Immature natural killer cell (primary cell): Measurements from ENCODE around the gene KRTAP13-4. TPM values are rescaled to one million over a fixed set of nuclear protein-coding genes. Genes with fewer than 3 reads are reported as not detected.

Experiments
- DNase-seq, 3 donors: peaks; one replicate each; pipeline ENCODE4 v3.0.0; 2022; ENCODE audit warnings: mixed read lengths in 1 of 3
- H3K27ac Mint-ChIP-seq, 6 donors: one replicate each; pipeline ENCODE4 v1.8.0; 2020; ENCODE audit warnings: mixed read lengths in 6 of 6, mild to moderate bottlenecking in 5 of 6, inconsistent platforms in 4 of 6, moderate library complexity in 3 of 6
- H3K27me3 Mint-ChIP-seq, 3 donors: one replicate each; pipeline ENCODE4 v1.8.0; 2020 to 2021; ENCODE audit warnings: low read depth in 3 of 3, mild to moderate bottlenecking in 3 of 3, mixed read lengths in 3 of 3, moderate library complexity in 3 of 3, inconsistent platforms in 1 of 3
- H3K36me3 Mint-ChIP-seq, 3 donors: one replicate each; pipeline ENCODE4 v1.8.0; 2020; ENCODE audit warnings: mixed read lengths in 3 of 3, inconsistent platforms in 2 of 3, mild to moderate bottlenecking in 2 of 3
- H3K4me1 Mint-ChIP-seq, 2 donors: one replicate each; pipeline ENCODE4 v1.8.0; 2020; ENCODE audit warnings: inconsistent platforms in 2 of 2, mild to moderate bottlenecking in 2 of 2, mixed read lengths in 2 of 2, moderate library complexity in 1 of 2
- H3K4me3 Mint-ChIP-seq, 5 donors: one replicate each; pipeline ENCODE4 v1.8.0; 2020; ENCODE audit warnings: mild to moderate bottlenecking in 5 of 5, mixed read lengths in 5 of 5, inconsistent platforms in 3 of 5, moderate library complexity in 3 of 5
- H3K9me3 Mint-ChIP-seq, 6 donors: one replicate each; pipeline ENCODE4 v1.8.0; 2020; ENCODE audit warnings: mild to moderate bottlenecking in 6 of 6, mixed read lengths in 6 of 6, inconsistent platforms in 4 of 6, moderate library complexity in 3 of 6
- polyA plus RNA-seq, 3 donors: library from polyadenylated mRNA; unstranded; fragments of 300-500 nt; fragmentation: Illumina TruSeq; gene quantifications; one replicate each; pipeline ENCODE4 v1.2.3, GENCODE V29; 2021

KRTAP13-4 gene
- polyA plus RNA-seq, 3 donors from 2014 or later: not detected

- H3K9me3 Mint-ChIP-seq: peaks cover 2 to 33% (median 7%) of the 10 kb centered on the region in 6 donors
- no peak overlapping the region for H3K4me3 Mint-ChIP-seq
- H3K27me3 Mint-ChIP-seq: no peaks in the 10 kb centered on the region
- H3K4me1 Mint-ChIP-seq: no peaks in the 10 kb centered on the region
- no peaks in the 10 kb centered on the region for H3K36me3 Mint-ChIP-seq
- no peak overlapping the region for H3K27ac Mint-ChIP-seq
- DNase-seq: no peak
Observed at GRCh38 chr21:30447056-30447455, 17.0 kb downstream of the KRTAP13-4 start.

GRCh38 chr21:30448514-30448913 lies 18.5 kb downstream of the KRTAP13-4 start:
- Mint-ChIP-seq H3K4me1 (no peaks in the 10 kb centered on the region), H3K36me3 (no peaks in the 10 kb centered on the region), H3K9me3 (peaks cover 2 to 29% (median 6%) of the 10 kb centered on the region in 6 donors), H3K4me3 (no peak overlapping the region), H3K27ac (no peak overlapping the region), H3K27me3 (no peaks in the 10 kb centered on the region)
- no peak for DNase-seq

- Mint-ChIP-seq H3K27me3 (no peaks in the 10 kb centered on the region), H3K9me3 (peaks cover 0 to 23% (median 8%) of the 10 kb centered on the region in 6 donors), H3K4me1 (no peaks in the 10 kb centered on the region), H3K36me3 (no peaks in the 10 kb centered on the region), H3K4me3 (no peak overlapping the region), H3K27ac (no peak overlapping the region)
- DNase-seq: no peak
Observed at GRCh38 chr21:30463713-30464112, 33.7 kb downstream of the KRTAP13-4 start.

GRCh38 chr21:30468900-30469714 lies 39.1 kb downstream of the KRTAP13-4 start:
- Mint-ChIP-seq H3K4me3 (no peak overlapping the region), H3K4me1 (no peaks in the 10 kb centered on the region), H3K27ac (no peak overlapping the region), H3K27me3 (no peaks in the 10 kb centered on the region), H3K9me3 (peaks cover 2 to 24% (median 7%) of the 10 kb centered on the region in 6 donors), H3K36me3 (no peaks in the 10 kb centered on the region)
- DNase-seq: no peak

GRCh38 chr21:30478004-30478403 lies 48.0 kb downstream of the KRTAP13-4 start:
- H3K4me1 Mint-ChIP-seq: no peaks in the 10 kb centered on the region
- no peaks in the 10 kb centered on the region for H3K36me3 Mint-ChIP-seq
- H3K9me3 Mint-ChIP-seq: peaks cover 3 to 24% (median 11%) of the 10 kb centered on the region in 6 donors
- H3K27ac Mint-ChIP-seq: no peak overlapping the region
- no peak overlapping the region for H3K4me3 Mint-ChIP-seq
- no peak for DNase-seq
- no peaks in the 10 kb centered on the region for H3K27me3 Mint-ChIP-seq

GRCh38 chr21:30479259-30479658 lies 49.2 kb downstream of the KRTAP13-4 start:
- Mint-ChIP-seq H3K4me3 (no peak overlapping the region), H3K27me3 (no peaks in the 10 kb centered on the region), H3K9me3 (peaks cover 0 to 17% (median 8%) of the 10 kb centered on the region in 6 donors), H3K27ac (no peak overlapping the region), H3K36me3 (no peaks in the 10 kb centered on the region), H3K4me1 (no peaks in the 10 kb centered on the region)
- no peak for DNase-seq

GRCh38 chr21:30480145-30480544 lies 50.1 kb downstream of the KRTAP13-4 start, which contains the start of gene KRTAP19-1:
Gene KRTAP19-1 (minus strand): TSS chr21:30480367. CDS start chr21:30480317, 50 bp downstream.
- no peaks in the 10 kb centered on the region for H3K27me3 Mint-ChIP-seq
- no peaks in the 10 kb centered on the region for H3K36me3 Mint-ChIP-seq
- no peak within 1 kb of the TSS for H3K4me3 Mint-ChIP-seq
- no peak for DNase-seq
- no peaks in the 10 kb centered on the region for H3K4me1 Mint-ChIP-seq
- H3K9me3 Mint-ChIP-seq: peaks cover 0 to 14% (median 6%) of the 10 kb centered on the region in 6 donors
- H3K27ac Mint-ChIP-seq: no peak within 1 kb of the TSS

Other genes with a start within 250 kb of the KRTAP13-4 start
- not detected for gene CLDN8, start 214.1 kb upstream of the KRTAP13-4 start, polyA plus RNA-seq
- gene KRTAP24-1, start 147.3 kb upstream of the KRTAP13-4 start, polyA plus RNA-seq: not detected
- gene KRTAP25-1, start 140.7 kb upstream of the KRTAP13-4 start, polyA plus RNA-seq: not detected
- not detected for gene KRTAP26-1, start 109.9 kb upstream of the KRTAP13-4 start, polyA plus RNA-seq
- gene KRTAP27-1, start 92.5 kb upstream of the KRTAP13-4 start, polyA plus RNA-seq: not detected
- gene KRTAP23-1, start 81.6 kb upstream of the KRTAP13-4 start, polyA plus RNA-seq: not detected
- gene KRTAP13-2, start 57.9 kb upstream of the KRTAP13-4 start, polyA plus RNA-seq: not detected
- gene KRTAP13-1, start 34.2 kb upstream of the KRTAP13-4 start, polyA plus RNA-seq: not detected
- gene KRTAP13-3, start 4.3 kb upstream of the KRTAP13-4 start, polyA plus RNA-seq: not detected
- not detected for gene KRTAP15-1, start 10.1 kb downstream of the KRTAP13-4 start, polyA plus RNA-seq
- gene KRTAP19-1, start 50.1 kb downstream of the KRTAP13-4 start, polyA plus RNA-seq: not detected
- not detected for gene KRTAP19-2, start 57.2 kb downstream of the KRTAP13-4 start, polyA plus RNA-seq
- gene KRTAP19-3, start 61.8 kb downstream of the KRTAP13-4 start, polyA plus RNA-seq: not detected
- not detected for gene KRTAP19-4, start 66.9 kb downstream of the KRTAP13-4 start, polyA plus RNA-seq
- gene KRTAP19-5, start 71.9 kb downstream of the KRTAP13-4 start, polyA plus RNA-seq: not detected
- not detected for gene KRTAP19-6, start 111.6 kb downstream of the KRTAP13-4 start, polyA plus RNA-seq
- gene KRTAP19-7, start 131.1 kb downstream of the KRTAP13-4 start, polyA plus RNA-seq: not detected
- gene KRTAP22-2, start 160.2 kb downstream of the KRTAP13-4 start, polyA plus RNA-seq: not detected
- not detected for gene KRTAP6-3, start 162.2 kb downstream of the KRTAP13-4 start, polyA plus RNA-seq
- gene KRTAP6-2, start 168.7 kb downstream of the KRTAP13-4 start, polyA plus RNA-seq: not detected
- gene KRTAP22-1, start 170.9 kb downstream of the KRTAP13-4 start, polyA plus RNA-seq: not detected
- not detected for gene KRTAP6-1, start 183.7 kb downstream of the KRTAP13-4 start, polyA plus RNA-seq
- not detected for gene KRTAP20-1, start 186.2 kb downstream of the KRTAP13-4 start, polyA plus RNA-seq
- gene KRTAP20-4, start 190.4 kb downstream of the KRTAP13-4 start, polyA plus RNA-seq: not detected
- gene KRTAP20-2, start 205.0 kb downstream of the KRTAP13-4 start, polyA plus RNA-seq: not detected
- not detected for gene KRTAP20-3, start 212.6 kb downstream of the KRTAP13-4 start, polyA plus RNA-seq